ENCODE measurements around the gene LASP1NB.
"Not testable (repeated sequence)": the region's sequence is repeated elsewhere in the genome, so short reads cannot be mapped to it uniquely, and the experiment has no call there.

Gene LASP1NB

DNA sequence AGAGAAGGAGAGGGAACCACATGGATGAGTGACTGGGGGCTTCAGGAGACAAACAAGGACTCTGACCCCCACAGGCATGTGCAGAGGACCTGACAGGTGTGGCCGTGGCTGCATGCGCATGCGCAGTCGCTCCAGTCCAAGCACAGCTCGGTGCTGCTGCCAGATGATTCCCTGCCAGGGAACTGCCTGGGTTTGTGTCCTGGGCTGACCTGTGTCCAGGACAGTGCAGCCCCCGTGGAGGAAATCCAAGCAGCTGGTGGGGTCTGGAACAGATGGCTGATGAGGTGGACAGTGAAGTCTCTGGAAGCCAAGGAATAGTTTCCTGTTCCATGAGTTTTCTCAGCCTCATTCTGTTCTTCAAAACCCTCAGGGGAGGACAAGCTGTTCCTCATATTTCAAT is 28.2 kb upstream of the LASP1NB start:
- no peak for DNase-seq (ENCODE audit: low read depth, low spot score)

DNA sequence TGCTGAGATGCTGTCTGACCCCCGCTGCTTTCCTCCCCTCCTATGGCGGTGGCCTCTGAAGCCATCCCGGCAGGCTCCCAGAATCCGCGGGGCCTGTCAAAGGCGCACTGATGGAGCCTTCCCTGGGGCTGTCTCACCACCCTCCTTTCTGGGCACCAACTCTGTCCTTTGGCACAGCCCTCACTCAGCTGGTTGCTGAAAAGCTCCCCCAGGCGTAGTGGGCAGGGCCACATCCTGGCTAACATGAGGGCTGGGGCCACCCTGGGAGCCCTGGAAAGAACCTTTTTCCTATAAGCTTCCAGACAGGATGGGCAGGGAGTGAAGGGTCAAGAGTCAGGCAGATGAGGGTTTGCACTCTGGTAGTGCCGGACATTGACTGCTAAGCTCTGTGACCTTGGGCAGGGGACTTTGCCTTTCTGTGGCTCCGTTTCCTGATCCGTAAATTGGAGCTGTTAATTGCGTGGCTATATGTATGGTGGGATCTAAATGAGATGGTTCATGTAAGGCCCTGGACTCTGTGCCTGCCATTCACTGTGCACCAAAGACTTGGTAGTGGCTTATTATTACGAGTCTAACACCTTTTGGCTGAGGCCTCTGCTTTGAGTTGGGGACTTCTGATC is 27.6 kb upstream of the LASP1NB start:
- DNase-seq (ENCODE audit: low read depth, low spot score), result no peak

DNA sequence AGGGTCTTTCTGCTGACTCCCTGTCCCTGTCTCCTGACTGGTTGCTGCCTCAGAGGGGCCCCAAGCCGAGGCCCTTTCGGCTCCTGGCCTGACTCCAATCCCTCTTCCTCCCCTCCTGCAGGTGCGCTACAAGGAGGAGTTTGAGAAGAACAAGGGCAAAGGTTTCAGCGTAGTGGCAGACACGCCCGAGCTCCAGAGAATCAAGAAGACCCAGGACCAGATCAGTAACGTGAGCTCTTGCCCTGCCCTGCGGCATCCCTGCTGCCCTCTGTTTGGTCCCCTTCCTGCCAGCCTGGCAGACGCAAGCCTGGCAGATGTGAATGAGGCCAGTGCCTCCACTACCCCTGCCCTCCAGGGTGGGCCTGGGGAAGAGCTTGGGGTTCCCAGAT is 27.1 kb upstream of the LASP1NB start:
- no peak for DNase-seq (ENCODE audit: low read depth, low spot score)

DNA sequence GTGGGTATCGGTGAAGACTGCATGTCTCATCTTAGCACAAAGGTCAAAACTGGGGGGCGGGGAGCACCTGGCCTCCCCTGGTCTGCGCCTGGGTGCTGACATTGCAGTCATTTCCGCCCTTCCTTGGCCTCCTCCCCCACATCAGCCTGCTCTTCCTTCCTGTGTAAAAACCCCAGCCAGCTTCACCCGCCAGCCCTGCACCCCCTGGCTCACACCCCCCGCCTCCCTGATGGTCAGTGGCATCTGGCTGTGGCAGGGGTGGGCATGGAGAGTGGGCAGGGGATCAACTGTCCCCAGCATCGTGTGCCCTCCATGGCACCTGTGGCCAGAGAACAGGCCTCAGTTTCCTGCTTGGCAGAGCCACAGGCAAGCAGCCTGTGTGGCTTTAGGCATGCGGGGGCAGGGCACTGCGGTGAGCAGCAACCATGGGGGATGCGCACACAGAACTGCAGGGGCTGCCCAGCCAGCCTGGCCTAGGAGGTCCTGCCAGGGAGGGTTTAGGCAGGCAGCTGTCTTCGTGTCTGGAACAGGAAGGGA is 26.5 kb upstream of the LASP1NB start:
- peak; percentile 73 for DNase-seq (ENCODE audit: low read depth, low spot score)

DNA sequence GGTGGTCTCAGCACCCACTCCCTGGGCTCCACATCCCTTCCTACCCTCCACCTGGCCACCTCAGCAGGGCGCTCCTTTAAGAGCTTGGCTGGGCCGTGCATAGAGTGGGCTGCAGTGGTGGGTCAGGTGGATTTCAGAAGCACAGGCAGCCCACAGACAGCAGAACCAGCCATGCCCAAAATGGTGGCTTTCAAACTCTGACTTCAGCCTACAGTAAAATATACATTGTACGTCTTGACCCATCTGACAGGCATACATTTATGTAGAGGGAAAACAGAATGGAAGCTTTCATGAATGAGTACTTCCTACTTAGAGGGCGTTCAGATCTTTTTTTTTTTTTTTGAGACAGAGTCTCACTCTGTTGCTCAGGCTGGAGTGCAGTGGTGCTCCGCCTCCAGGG is 26.0 kb upstream of the LASP1NB start:
- no peak for DNase-seq (ENCODE audit: low read depth, low spot score)

DNA sequence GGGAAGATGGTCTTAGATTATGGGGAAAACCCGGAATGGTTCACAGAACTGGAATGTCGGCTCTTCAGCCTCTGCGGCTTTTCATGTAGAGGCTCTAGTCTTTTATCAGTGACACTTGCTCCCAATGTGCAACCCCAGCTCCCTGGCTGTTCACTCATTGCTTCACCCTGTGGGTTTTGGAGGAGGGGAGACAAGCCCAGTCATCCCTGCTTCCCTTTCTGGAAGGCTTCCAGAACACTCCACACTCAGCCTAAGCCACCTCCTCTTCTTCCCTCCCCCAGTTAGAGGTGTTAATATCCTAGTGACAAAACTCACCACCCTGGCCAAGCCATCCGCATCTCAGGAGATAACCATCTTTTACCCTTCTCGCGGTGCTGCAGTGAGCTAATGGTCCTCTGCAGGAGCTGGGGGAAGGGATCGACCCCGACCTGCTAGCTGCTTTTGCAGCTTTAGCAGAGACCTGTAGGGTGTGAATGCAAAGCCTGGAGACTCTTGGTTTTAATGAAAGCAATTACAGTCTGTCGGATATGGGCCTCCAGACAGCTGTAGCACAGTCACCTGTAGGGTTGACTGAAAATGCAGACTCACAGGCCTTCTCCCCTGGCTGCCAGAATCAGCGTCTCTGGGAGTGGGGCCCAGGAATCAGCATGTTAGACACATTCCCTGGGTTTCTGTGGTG is 24.3 kb upstream of the LASP1NB start:
- DNase-seq (ENCODE audit: low read depth, low spot score), result no peak

DNA sequence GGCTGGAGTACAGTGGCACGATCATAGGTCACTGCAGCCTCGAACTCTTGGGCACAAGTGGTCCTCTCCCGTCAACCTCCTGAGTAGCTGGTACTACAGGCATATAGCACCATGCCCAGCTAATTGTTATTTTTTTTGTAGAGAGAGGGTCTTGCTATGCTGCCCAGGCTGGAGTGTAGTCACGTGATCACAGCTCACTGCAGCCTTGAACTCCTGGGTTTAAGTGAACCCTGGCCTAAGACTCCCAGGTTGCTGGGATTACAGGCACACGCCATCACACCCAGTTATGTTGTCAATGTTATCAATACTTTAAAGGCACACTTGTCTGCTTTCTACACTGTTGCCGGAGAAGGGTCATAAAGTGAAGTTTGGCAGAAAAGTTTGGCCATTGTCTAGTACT is 22.0 kb upstream of the LASP1NB start:
- DNase-seq (ENCODE audit: low read depth, low spot score), result no peak

DNA sequence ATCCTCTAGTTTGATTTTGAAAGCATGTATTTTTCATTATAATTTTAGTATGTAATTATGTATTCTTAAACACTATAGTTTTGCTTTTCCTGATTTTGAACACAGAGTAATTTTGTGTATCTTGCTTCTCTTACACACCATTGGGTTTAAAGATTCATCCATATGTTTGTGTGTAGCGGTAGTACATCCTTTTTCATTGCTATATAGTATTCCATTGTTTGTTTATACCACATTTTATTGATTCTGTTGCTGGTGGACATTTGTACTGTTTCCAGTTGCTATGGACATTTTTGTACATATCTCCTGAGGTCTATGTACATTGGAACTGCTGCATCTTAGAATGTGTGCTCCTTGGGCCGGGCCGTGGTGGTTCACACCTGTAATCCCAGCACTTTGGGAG is 20.5 kb upstream of the LASP1NB start:
- DNase-seq (ENCODE audit: low read depth, low spot score), result no peak

DNA sequence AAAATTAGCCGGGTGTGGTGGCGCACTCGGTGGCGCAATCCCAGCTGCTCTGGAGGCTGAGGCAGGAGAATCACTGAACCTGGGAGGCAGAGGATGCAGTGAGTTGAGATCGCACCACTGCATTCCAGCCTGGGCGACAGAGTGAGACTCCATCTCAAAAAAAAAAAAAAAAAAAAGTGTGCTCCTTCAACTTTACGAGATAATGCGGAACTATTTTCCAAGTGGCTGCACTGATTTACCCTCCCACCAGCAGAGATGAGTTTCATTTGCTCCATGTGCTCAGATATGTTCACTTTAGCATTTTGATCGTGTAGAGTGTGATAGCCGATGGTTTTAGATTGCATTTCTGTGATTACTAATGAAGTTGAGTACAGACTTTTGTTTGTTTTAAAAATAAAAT is 20.0 kb upstream of the LASP1NB start:
- DNase-seq (ENCODE audit: low read depth, low spot score), result no peak

DNA sequence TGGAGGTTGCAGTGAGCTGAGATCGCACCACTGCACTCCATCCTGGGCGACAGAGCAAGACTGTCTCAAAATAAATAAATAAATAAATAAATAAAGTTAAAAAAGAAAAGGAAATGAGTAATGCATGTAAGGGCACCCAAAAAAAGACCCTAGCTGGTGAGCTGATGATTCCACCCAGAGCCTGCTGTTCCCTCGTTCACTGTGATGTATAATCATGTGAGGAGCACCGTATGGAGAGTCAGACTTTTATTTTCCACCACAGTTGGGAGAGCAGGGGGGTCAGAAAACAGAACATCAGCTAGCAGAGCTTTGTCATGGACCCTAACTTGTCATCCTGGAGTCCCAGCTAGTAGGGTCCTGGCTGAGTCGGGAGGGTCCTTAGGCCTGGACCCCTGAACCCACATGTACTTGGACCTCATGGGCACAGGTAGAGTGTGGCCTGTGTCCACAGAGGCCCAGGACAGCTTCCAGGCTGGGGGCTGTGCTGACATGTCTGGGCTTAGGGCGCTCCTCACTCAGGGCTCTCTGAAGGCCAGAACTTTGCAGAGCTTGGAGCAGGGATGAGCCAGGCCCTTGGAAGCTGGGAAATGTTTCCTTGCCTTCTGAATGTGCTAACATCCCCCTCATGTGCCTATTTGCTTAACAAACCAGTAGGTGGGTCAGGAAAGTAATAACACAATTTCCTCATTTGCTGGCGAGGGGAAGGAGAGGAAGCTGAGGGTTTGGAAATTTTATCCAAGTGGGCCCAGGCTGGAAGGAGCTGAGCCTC is 18.8 kb upstream of the LASP1NB start:
- DNase-seq (ENCODE audit: low read depth, low spot score), result no peak

DNA sequence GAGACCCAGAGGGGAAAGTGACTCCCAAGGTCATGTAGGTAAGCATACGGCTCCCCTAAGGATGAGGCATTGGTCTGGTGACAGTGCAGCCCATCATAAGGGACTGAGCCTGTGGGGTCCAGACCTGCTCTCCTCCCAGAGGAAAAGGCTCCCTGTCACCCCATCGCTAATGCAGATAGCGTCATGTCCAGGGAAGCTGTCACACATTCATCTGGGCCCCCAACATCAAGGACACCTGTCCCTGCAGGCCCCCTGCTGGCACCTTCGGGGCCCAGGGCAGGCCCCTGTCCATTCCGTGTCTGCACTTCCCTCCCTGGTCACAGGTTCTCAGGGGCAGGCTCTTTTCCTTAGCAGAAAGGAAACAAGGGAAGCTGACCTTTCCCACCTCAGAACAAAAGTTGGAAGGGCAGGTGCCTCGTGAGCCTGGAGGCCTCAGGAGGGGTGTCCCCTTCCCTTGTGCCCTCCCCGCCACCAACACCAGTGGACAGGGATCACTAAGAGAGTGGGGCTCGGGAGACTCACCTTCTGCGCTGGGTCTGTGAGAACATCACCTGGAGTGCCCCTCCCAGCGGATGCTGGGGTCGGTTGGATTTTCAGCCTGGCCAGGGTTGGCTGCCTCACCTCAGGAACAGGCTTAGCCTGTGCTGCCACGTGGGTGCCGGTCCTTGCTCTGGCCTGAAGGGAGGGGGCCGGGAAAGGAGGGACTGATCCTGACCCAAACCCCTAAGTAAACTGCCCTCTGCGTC is 17.3 kb upstream of the LASP1NB start:
- DNase-seq (ENCODE audit: low read depth, low spot score), result no peak

DNA sequence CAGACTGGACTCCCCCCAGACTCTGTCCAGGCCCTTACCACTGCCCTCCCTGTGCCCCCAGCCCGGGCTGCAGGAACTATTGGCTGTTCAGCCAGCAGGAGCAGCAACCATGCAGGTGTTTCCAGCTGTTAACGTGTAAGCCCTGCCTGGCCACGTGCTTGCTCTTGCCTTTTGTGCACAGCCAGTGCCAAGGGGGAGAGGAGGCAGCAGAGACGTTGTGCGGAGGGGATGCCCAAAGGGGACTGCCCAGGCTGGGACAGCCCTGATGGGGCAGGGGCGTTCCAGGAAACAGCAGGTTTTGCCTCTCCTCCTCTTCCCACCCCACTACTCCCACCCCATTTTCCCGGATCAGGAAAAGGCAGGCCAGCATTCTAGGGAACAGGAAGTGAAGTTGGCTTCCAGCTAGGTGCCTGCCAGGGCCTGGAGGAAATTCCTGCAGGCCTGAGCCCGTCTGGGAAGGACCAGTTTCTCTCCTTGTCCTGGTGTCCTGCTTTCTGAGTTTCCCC is 16.7 kb upstream of the LASP1NB start:
- DNase-seq (ENCODE audit: low read depth, low spot score), result no peak

DNA sequence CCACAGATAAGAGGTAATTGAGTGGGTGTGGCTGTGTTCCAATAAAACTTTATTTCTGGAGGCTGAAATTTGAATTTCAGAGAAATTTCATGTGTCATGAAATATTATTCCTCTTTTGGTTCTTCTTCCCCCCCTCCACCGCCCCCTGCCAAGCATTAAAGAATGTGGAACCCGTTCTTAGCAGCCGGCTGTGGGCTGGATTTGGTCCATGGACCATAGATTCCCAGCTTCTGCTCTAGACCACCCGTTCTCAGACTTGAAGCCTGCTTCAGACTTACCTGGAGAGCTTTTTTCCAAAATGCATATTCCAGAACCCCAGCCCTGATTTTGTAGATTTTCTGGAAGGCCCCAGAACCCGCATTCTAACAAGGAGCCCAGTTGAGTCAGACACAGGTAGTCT is 15.1 kb upstream of the LASP1NB start:
- no peak for DNase-seq (ENCODE audit: low read depth, low spot score)

DNA sequence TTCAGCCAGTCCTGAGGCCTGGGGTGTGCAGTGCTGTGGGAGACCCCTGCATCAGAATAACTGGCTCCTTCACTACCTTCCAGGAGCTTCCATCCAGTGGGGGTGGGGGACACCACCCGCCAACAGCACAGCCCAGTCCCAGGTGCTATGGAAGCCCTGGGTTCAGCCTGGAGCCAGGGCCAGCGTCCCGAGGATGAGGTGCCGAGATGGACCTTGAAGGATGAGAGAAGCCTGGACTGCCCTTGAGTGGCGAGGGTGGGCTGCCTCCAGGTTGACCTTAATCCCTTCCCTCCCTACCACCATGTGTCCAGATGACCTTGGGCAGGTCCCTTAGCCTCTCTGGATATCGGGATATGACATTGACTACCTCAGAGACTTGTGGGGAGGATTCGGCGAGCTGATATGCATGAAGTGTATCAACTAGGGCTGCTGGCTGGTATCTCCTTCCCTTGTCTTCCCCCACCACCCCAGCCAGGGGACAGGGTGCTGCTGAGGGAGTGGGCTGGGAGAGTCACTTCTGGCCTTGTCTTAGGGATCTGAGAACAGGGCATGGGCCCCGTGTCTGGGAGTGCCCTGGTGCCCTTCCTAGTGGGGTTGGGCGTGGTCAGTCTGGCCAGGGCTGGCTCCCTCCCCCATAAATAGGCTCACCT is 14.2 kb upstream of the LASP1NB start:
- no peak for DNase-seq (ENCODE audit: low read depth, low spot score)

DNA sequence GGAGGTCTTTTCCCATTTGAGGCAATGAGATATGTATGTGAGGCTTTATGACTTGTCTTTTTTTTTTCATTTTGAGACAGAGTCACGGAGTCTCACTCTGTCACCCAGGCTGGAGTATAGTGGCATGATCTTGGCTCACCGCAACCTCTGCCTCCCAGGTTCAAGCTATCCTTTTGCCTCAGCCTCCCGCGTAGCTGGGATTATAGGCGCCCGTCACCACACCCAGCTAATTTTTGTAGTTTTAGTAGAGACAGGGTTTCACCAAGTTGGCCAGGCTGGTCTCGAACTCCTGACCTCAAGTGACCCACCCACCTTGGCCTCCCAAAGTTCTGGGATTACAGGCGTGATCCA is 13.7 kb upstream of the LASP1NB start:
- DNase-seq (ENCODE audit: low read depth, low spot score), result not testable (repeated sequence)

DNA sequence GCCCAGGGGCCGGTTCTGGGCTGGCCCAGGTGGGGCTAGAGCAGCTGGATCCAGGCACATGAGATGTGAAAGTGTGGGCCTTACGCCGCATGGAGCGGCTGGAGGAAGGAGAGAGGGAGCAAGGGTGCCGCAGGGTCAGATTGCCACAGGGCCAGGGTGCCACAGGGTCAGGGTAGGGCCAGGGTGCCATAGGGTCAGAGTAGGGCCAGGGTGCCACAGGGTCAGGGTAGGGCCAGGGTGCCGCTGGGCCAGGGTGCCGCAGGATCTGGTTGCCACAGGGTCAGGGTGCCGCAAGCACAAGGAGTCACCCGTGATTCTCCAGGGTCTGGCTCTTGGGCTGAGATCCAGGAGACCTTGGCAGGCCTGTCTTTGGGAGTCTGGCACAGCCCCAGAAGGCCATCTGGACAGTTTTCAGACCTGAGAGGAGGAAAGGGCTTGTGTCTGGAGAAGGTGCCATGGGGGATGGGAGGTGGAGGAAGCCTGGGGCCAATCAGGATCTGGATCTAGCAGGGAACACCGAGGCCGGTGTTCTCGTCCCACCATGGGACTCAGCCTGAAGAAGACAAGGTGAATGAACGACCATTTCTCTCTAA is 13.1 kb upstream of the LASP1NB start:
- DNase-seq (ENCODE audit: low read depth, low spot score), result no peak

DNA sequence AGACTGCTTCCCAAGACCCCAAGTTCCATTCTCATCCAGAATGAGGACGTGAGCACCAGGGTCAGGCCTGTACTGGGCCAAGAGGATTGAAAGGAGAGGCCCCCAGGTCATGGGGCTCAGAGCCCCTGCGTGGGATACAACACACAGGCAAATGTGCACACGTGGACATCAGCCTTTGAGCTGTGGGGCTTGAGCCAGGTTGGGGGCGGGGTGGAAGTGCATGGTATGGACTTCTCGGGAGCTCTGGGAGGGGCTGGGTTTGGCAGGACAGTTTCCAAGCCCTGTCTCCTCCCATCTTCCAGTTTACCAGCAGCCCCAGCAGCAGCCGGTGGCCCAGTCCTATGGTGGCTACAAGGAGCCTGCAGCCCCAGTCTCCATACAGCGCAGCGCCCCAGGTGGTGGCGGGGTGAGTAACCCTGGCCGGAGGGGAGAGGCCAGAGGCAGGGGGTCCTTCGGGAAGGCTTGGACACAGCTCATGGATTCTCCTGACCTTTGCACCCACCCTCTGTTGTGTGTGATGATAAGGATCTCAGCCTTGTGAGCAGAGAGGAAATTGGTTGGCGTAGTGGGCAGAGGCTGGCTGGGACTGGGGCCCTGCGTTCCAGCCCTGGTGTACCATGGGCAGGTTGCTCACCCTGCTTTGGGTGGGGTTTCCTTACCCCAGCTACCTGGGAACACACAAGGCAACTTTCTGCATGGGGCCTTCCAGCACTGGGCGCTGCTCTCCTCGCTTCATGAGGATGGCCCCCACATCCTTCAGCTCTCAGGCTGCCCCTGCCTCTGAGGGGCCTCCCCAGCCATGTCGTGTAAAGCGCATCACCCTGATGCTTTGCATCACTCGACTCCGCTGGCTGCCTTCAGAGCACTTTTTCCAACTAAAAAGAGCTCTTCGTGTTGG is 10.4 kb upstream of the LASP1NB start:
- no peak for DNase-seq (ENCODE audit: low read depth, low spot score)

DNA sequence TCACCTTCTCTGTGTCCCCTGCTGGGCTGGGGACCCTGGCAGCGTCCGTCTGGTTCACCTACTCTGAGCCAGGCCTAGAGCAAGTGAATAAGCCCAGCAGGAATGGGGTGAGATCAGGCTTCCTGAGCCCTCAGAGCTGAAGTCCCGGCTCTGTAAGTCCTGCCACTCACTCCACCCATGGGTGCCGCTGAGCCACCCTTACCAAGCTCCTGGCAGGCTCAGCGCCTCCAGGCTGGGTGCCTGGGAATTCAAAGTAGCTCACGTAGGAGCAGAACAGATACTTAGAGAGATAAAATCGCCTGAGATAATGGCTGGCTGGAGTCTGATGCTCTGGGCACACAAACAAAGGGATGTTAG is 9.8 kb upstream of the LASP1NB start:
- DNase-seq (ENCODE audit: low read depth, low spot score), result no peak

DNA sequence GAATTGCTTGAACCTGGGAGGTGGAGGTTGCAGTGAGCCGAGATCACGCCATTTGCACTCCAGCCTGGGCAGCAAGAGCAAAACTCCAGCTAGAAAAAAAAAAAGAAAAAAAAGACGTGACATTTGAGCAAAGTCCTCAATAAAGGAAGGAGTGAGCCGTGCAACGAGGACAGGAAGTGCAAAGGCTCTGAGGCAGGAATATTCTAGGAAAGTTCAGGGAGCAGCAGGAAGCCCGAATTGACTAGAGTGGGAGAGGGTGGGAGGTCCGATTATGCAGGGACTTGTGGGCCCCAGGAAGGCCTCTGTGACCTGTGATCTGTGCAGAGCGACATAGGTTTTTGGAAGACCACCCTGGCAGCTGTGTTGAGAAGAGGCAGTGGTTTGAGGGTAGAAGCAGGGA is 8.6 kb upstream of the LASP1NB start:
- DNase-seq (ENCODE audit: low read depth, low spot score), result no peak

DNA sequence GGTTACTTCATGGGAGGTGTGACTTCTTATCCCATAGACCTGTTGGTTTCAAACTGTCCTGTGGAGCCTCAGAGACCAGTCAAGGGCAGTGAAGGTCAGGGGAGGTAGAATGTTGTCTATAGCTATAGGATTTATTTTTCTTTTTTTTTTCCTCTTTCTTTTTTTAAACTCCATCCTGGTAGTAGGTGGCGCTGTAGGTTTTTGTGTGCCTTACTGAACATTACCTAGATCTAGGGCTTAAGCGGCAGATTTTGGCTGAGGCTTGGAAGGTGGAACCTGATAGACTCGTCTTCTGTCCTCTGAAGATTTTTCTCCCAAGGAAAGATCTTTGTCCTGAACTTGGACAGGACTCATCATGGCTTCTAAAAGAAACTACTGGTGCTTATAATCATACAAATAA is 8.2 kb upstream of the LASP1NB start:
- DNase-seq (ENCODE audit: low read depth, low spot score), result no peak

Data from activated CD4-positive, CD25-positive, alpha-beta regulatory T cell treated with anti-CD3 and anti-CD28 coated beads, Interleukin-2, amount 50 U/mL, for 16 hours (primary cell).